GM18526 (cell line): Measurements from ENCODE around the gene PTPN2.

Experiments used
- POLR2A ChIP-seq: IDR thresholded peaks from 3 replicates; pipeline ENCODE4 v1.6.1; 2011; ENCODE audit not compliant: insufficient read length; ENCODE audit errors: extremely low read depth

PTPN2 gene

DNA sequence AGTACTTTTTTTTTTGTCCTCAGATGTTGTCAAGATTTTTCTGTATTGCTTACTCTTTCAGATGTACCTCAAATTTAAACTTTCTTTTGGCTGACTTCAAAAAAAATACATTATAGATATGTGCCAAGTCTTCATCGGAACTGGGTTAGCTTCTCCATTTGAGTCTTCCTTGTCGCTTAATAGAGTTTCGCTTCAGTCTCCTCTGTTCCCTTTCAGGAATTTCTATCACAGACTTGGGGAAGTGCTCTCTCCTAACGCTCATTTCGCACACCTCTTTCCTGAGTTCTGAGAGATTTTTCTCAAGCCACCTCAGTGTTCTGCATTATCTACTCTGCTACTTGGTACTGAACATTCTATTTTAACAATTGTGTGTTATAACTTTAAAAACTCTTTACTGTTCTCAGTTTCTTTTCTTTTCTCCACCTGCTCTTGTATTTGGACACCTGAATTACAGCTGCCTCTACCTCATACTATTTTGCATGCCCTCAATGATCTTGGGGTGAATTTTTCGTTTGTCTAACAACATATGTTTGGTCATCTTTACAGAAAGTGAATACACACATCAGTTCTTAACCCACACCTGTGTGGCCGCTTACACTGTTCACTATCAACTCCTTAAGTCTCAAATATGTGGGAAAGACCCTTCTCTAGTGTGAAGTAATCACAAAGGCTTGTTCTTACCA lies 16.5 kb downstream of the PTPN2 start:
- no peak for TF ChIP-seq POLR2A

DNA sequence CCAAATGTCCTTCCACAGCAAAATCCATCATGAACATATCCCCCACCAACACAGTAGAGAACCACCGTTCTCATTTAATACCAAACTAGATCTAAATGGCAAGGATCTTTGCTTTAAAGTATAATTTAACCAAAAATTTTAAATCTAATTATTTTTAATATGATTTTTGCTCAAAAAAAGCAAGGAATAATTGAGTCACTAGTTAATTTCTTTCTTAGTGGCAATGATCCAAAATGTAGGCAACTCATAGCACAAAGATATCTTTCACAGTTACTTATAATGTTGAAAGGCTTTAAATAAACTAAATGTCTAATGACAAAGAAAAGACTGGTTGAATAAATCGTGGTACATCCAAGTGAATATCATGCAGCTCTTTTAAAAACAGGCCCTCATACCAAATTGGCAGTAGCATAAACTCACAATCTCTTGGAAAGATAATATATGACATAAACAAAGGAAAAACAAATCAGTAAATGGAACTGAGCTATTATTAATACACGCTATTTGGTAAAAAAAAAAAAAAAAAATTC lies 20.3 kb downstream of the PTPN2 start:
- TF ChIP-seq POLR2A = no peak

DNA sequence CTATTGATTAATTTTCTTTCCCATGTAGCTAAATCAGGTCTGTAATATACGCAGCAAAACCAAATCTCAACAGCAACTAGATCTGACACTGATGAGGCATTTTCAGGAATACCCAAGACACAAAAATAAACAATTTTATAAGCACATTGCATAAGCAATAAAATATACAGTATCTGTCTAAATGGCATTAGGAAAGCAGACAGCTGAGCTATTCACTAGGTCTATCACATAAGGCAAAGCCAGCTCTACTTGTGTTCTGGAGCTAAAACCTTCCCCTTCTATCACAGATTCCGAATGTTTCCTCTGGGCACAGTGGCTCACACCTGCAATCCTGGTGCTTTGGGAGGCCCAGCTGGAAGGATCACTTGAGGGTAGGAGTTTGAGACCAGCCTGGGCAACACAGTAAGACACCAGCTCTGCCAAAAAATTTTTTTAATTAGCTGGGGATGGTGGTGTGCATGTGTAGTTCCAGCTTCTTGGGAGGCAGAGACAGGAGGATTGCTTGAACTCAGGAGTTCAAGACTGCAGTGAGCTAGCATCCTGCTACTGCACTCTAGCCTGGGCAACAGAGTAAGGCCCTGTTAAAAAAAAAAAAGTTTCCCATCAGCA lies 21.1 kb downstream of the PTPN2 start:
- TF ChIP-seq POLR2A = no peak

DNA sequence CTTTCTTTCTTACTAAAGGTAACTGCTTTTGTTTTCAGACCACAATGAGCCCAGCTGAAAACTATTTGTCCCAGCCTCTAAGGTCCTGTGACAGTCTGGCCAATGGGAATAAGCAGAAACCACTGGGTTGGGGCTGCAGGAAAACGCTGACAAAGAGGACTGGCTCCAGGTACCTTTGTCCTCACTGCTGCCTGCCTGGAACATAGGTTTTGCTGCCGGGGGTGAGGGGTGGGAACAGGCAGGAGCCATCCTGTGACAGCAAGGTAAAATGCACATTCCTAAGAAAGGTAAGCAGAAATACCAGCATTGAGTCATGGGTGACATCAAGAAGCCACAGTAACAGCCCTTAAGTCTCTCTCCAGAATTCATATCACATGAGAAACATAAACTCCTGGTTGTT lies 21.6 kb downstream of the PTPN2 start:
- no peak for TF ChIP-seq POLR2A

DNA sequence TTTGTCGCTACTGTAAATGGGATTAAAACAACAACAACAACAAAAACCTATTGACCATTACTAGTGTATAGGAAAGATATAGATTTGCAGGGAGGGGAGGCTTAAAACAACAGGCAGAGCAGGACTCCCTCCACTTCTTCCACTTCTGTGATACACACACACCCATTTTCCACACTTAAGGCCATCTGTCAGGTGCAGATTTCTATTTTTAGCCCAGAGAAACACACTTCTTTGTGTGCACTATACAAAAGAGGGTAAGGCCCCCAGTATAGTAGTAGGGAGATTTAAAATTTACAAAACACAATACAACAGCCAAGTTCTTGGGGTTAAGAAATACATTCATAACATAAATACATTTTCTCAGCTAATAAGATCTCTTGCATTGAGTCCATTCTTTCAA lies 22.4 kb downstream of the PTPN2 start:
- TF ChIP-seq POLR2A = no peak

DNA sequence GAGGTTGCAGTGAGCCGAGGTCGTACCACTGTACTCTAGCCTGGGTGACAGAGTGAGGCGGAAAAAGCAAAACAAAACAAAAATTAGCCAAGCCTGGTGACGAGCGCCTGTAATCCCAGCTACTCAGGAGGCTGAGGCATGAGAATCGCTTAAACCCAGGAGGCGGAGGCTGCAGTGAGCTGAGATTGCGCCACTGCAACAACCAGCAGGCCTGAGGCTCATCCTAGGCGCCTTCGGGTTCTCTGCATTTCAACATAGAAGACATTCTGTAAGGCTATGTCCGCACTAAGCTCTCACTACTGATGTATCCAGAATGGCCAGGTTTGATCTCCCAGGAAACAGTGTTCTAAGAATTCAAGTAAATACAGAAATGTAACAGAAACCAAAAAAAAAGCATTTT lies 23.5 kb downstream of the PTPN2 start:
- no peak for TF ChIP-seq POLR2A

DNA sequence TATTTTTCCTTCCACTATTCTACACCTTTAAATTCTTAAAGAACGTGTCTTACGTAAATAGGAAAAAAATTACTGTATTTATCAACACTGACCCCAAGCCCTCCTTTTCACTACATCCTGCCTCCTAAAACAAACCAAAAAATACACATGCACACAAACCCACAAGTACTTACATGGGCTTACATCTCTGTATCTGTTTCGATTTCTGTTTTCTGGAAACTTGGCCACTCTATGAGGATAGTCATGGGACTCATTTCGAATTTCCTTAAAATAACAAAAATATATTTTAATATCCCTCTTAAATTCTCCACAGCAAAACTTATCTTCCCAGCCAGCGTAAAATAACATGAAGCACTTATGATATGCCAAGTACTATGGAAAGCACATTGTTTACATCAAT lies 25.0 kb downstream of the PTPN2 start:
- TF ChIP-seq POLR2A = no peak

DNA sequence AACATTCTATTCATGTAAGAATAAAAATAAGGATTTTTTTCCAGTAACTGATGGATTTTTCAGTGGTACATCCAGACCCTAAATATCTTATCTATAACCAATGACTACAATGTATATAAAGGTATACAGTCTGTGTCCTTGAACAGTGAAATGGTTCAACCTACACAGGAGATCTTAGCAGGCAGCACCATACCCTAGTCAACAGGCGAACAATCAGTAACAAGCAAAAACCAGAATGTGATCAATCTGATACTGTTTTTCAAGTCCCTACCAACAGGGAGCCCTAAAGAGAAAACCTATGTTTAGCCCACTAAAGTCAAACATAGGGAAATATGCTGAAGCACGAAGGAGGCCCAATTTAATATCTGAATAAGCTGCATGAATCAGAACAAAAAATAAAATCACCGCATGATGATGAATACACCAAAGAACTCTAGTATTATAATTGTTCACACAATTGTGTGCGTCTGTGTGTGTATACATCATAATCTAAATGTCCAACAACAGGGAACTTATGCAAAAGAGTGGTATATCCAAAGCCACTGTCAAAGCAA lies 26.0 kb downstream of the PTPN2 start:
- no peak for TF ChIP-seq POLR2A

DNA sequence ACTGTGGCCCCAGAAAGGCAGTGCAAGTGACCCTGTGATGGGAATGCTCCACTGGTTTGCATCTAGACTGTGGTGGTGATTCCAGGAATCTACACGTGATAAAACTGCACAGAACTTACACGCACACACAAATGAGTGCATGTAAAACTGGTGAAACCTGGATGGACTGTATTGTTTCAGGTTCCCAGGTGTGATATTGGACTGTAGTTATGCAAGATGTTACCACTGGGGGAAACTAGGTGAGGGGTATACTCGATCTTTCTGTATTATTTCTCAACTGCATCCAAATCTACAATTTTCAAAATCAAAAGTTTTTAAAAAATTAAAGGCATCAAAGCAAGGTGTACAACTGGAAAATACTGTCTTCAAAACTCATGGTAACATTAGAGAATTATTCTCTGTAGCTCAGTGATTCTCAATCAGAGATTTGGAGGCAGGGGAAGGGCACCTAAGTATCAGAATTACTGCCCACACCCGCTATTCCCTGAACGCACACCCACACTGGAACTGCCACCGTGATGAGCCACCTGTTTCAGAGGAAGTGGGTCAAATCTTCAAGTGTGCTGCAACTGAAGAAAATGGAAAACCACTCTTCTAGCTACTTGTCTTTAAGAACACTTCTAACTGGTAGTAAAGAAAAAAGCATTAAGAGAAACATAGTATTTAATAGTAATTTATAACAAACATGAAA lies 26.7 kb downstream of the PTPN2 start:
- TF ChIP-seq POLR2A = no peak

DNA sequence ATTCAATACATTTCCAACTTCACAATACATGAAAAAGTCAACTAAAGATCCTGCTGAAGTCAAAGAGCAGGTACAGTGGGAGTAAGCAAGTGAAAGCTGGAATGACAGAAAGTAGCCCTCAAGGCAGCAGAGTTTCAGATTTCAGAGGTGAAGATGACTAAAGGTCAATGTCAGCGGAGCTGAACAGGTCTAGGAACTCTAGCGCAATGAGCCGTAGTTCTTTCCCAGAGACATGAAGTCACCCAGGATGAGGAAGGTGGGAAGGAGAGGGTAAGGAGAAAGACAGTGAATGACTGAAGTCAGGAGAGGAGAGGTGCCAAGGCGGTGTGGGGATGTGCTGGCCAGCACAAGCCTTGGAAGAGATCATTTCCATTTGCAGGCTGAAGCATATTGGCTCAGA lies 28.1 kb downstream of the PTPN2 start:
- TF ChIP-seq POLR2A = no peak

DNA sequence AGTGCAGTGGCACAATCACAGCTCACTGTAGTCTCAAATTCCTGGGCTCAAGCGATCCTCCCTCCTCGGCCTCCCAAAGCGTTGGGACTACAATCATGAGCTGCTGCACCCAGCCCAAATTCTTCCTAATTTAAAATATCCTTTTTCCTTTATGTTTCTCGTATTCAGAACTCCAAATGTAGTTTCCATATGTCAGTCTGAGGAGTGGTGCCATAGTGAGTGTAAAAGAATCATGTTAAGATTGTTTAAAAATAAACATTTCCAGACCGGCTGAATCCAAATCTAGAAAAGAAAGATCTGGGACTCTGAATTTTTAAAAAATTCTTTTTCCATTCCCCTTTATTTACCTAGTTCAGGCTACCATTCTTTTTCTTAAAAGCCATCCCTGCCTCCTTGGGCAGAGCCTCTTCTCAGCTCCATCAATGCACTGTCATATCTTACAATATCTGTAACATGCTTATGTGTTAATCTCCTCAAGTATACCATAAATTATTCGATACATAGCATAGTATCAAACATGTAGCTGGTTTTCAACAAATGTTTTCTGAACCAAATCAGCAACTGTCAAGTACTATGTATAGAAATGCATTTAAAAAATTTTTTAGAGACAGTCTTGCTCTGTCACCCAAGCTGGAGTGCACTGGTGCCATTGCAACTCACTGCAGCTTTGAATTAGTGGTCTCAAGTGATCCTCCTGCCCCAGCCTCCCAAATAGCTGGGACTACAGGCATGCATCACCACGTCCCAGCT lies 31.3 kb downstream of the PTPN2 start:
- no peak for TF ChIP-seq POLR2A

DNA sequence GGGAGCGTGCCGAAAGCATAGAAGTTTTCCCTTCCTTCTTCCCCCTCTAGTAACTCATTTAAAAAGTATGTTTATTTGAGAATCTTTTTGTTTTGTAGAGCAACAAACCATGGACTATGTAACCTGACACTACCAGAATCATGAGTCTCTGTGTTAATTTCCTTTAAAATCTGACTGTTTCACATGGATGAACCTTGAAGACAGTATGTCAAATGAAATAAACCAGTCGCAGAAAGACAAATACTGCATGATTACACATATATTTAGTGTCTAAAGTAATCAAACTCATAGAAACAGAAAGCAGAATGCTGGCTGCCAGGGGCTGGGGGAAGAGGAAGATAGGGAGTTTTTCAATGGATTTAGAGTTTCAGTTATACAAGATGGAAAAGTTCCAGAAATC lies 32.3 kb downstream of the PTPN2 start:
- TF ChIP-seq POLR2A = no peak

DNA sequence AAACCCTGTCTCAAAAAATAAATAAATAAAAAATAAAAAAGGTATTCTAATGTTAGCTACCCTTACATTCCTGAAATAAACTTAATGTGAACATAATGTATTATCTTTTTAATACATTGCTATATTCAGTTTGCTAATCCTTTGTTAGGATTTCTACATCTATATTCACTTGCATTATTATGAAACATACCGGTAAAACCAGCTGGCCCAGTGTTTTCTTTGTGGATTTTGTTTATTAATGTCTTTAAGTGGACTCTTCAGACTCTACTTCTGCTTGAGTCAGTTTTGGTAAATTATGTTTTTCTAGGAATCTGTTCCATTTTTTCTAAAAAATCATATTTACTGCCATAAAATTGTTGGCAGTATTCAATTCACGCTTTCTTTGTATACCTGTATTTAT lies 34.5 kb downstream of the PTPN2 start:
- TF ChIP-seq POLR2A = no peak

DNA sequence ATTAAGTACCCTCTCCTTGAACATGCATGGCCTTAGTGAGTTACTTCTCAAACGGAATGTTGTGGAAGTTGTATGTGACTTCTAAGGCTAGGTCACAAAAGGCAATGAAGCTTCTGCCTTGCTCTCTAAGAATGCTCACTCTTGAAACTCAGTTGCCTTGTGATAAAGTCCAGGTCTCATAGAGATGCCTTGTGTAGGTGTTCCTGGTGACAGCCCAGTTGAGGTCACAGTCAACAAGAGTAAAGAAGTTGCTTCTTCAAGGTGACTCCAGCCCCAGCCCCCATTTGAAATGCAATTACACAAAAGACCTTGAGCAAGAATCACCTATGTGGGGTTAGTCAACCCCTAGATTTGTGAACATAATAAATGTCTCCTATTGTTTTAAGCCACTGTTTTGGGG lies 35.6 kb downstream of the PTPN2 start:
- TF ChIP-seq POLR2A = no peak

DNA sequence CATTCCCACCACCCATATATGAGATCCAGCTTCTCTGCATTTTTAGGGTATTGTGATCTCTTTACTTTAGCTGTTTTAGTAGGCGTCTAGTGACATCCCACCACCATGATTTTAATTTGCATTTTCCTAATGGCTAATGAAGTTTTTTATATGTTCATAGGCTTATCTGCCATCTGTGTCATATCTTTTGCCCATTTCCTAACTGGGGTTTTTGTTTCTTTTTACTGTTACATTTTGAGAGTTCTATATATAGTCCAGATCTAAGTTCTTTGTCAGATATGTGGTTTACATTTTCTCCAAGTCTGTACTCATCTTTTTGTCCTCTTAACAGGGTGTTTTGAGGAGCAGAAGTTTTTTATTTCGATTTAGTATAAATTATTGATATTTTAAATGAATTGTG lies 39.6 kb downstream of the PTPN2 start:
- no peak for TF ChIP-seq POLR2A
